Trophoblast cell (in vitro differentiated cells and primary cell): ENCODE results near the gene FN1.

Experiments used
- DNase-seq, 2 donors: peaks; one replicate each; pipeline ENCODE4 v3.0.0-alpha.2; 2016
- H2AFZ ChIP-seq: 2 replicates; pipeline ENCODE4 v1.6.1; 2013; ENCODE audit warnings: low read length, moderate library complexity, mild to moderate bottlenecking; ENCODE audit not compliant: insufficient read depth, poor library complexity
- H2AK5ac ChIP-seq: 2 replicates; pipeline ENCODE4 v1.6.1; 2013; ENCODE audit warnings: mild to moderate bottlenecking, low read length
- H2BK120ac ChIP-seq: 2 replicates; pipeline ENCODE4 v1.6.1; 2013; ENCODE audit warnings: low read length, mild to moderate bottlenecking, moderate library complexity; ENCODE audit not compliant: insufficient read depth, poor library complexity
- H2BK12ac ChIP-seq: 2 replicates; pipeline ENCODE4 v1.6.1; 2013; ENCODE audit warnings: mild to moderate bottlenecking, low read length, moderate library complexity
- H2BK5ac ChIP-seq: 2 replicates; pipeline ENCODE4 v1.6.1; 2013; ENCODE audit warnings: low read length, low read depth, moderate library complexity, mild to moderate bottlenecking; ENCODE audit not compliant: poor library complexity
- H3K14ac ChIP-seq: 2 replicates; pipeline ENCODE4 v1.6.1; 2013; ENCODE audit warnings: mild to moderate bottlenecking, low read length
- H3K18ac ChIP-seq: 2 replicates; pipeline ENCODE4 v1.6.1; 2013; ENCODE audit warnings: mild to moderate bottlenecking, low read length
- H3K23ac ChIP-seq: 2 replicates; pipeline ENCODE4 v1.6.1; 2013; ENCODE audit warnings: low read length
- H3K27ac ChIP-seq: 2 replicates; pipeline ENCODE4 v1.5.1; 2013; ENCODE audit warnings: low read depth, mild to moderate bottlenecking, inconsistent platforms, low read length, moderate library complexity
- H3K27me3 ChIP-seq: 2 replicates; pipeline ENCODE4 v1.6.1; 2013; ENCODE audit warnings: inconsistent platforms, mild to moderate bottlenecking, low read length, moderate library complexity; ENCODE audit not compliant: insufficient read depth
- H3K36me3 ChIP-seq, 2 experiments: 1 replicate in 1 of 2; 2 replicates in 1 of 2; pipeline ENCODE4 v1.6.1; 2013; ENCODE audit warnings: low read length in 2 of 2, mild to moderate bottlenecking in 2 of 2, moderate library complexity in 1 of 2; ENCODE audit not compliant: insufficient read depth in 2 of 2, control insufficient read depth in 1 of 2
- H3K4ac ChIP-seq: 2 replicates; pipeline ENCODE4 v1.6.1; 2013; ENCODE audit warnings: low read depth, mild to moderate bottlenecking, low read length, moderate library complexity
- H3K4me1 ChIP-seq, 2 experiments: 1 replicate in 1 of 2; 2 replicates in 1 of 2; pipeline ENCODE4 v1.6.1; 2013; ENCODE audit warnings: low read length in 2 of 2, mild to moderate bottlenecking in 2 of 2, moderate library complexity in 1 of 2; ENCODE audit not compliant: insufficient read depth in 2 of 2, control insufficient read depth in 1 of 2
- H3K4me2 ChIP-seq: 2 replicates; pipeline ENCODE4 v1.6.1; 2013; ENCODE audit warnings: inconsistent platforms, mild to moderate bottlenecking, low read length, moderate library complexity
- H3K4me3 ChIP-seq: 2 replicates; pipeline ENCODE4 v1.5.1; 2013; ENCODE audit warnings: mild to moderate bottlenecking, low read depth, low read length, inconsistent platforms
- H3K79me1 ChIP-seq: one replicate; pipeline ENCODE4 v1.6.1; 2013; ENCODE audit warnings: low read length
- H3K79me2 ChIP-seq: 2 replicates; pipeline ENCODE4 v1.6.1; 2013; ENCODE audit warnings: low read length, mild to moderate bottlenecking; ENCODE audit not compliant: control insufficient read depth, insufficient read depth, poor library complexity
- H3K9ac ChIP-seq: 2 replicates; pipeline ENCODE4 v1.6.1; 2013; ENCODE audit warnings: mild to moderate bottlenecking, low read length
- H3K9me3 ChIP-seq: 2 replicates; pipeline ENCODE4 v1.6.1; 2013; ENCODE audit warnings: low read depth, mild to moderate bottlenecking, control low read depth, inconsistent platforms, low read length; ENCODE audit not compliant: insufficient read depth
- H4K12ac ChIP-seq: 2 replicates; pipeline ENCODE4 v1.6.1; 2013; ENCODE audit warnings: low read depth, mild to moderate bottlenecking, low read length, moderate library complexity
- H4K8ac ChIP-seq: 2 replicates; pipeline ENCODE4 v1.6.1; 2013; ENCODE audit warnings: low read depth, mild to moderate bottlenecking, low read length, moderate library complexity
- H4K91ac ChIP-seq: one replicate; pipeline ENCODE4 v1.6.1; 2013; ENCODE audit warnings: low read depth, mild to moderate bottlenecking, low read length, moderate library complexity
- WGBS: extraction: QIAGEN DNeasy Blood & Tissue Kit; methylation state at CpG from one replicate; pipeline ENCODE4 v1.1.7; 2013; ENCODE audit warnings: missing lambda C conversion rate; ENCODE audit not compliant: insufficient read length, insufficient coverage; ENCODE audit errors: extremely low coverage; 5-methylcytosine and 5-hydroxymethylcytosine counted together

FN1 gene

GRCh38 chr2:215447673-215448081 is 11.8 kb upstream of the FN1 start:
- H3K4me1 ChIP-seq = peaks cover 0 to 1% of the 10 kb centered on the region in 2 experiments
- no peak overlapping the region for H2BK12ac ChIP-seq
- peak; percentile 84 to 97 for DNase-seq

GRCh38 chr2:215447056-215447455 is 11.2 kb upstream of the FN1 start:
- Histone ChIP-seq H3K18ac (no peak overlapping the region), H3K79me2 (no peaks in the 10 kb centered on the region), H2BK5ac (no peak overlapping the region), H3K9me3 (no peaks in the 10 kb centered on the region), H3K27me3 (no peaks in the 10 kb centered on the region), H2BK12ac (no peak overlapping the region), H3K14ac (no peak overlapping the region), H3K27ac (no peak overlapping the region), H4K12ac (no peak overlapping the region), H3K4ac (no peak overlapping the region), H3K4me2 (no peak overlapping the region), H2AFZ (no peak overlapping the region), H2BK120ac (no peak overlapping the region), H4K91ac (no peak overlapping the region), H3K23ac (no peak overlapping the region), H3K9ac (no peak overlapping the region), H3K36me3 (no peaks in the 10 kb centered on the region), H4K8ac (no peak overlapping the region), H3K79me1 (no peaks in the 10 kb centered on the region), H3K4me3 (no peak overlapping the region), H2AK5ac (no peak overlapping the region), H3K4me1 (no peaks in the 10 kb centered on the region)
- no CpG with 5 or more reads among the region's 2 CpGs for WGBS
- DNase-seq = peak; percentile 67 to 77

More at GRCh38 chr2:215447673-215448081, 11.8 kb upstream of the FN1 start:
- Histone ChIP-seq H3K79me2 (no peaks in the 10 kb centered on the region), H3K18ac (no peak overlapping the region), H3K36me3 (no peaks in the 10 kb centered on the region), H2AFZ (no peak overlapping the region), H4K12ac (no peak overlapping the region), H3K27ac (no peak overlapping the region), H3K4me2 (no peak overlapping the region), H2AK5ac (no peak overlapping the region), H3K14ac (no peak overlapping the region), H3K9me3 (no peaks in the 10 kb centered on the region), H3K27me3 (no peaks in the 10 kb centered on the region), H2BK120ac (no peak overlapping the region), H2BK5ac (no peak overlapping the region), H3K23ac (no peak overlapping the region), H4K91ac (no peak overlapping the region), H4K8ac (no peak overlapping the region), H3K4ac (no peak overlapping the region), H3K79me1 (peaks cover under 1% of the 10 kb centered on the region), H3K4me3 (no peak overlapping the region), H3K9ac (no peak overlapping the region)
- WGBS = no CpG with 5 or more reads among the region's 3 CpGs

DNA sequence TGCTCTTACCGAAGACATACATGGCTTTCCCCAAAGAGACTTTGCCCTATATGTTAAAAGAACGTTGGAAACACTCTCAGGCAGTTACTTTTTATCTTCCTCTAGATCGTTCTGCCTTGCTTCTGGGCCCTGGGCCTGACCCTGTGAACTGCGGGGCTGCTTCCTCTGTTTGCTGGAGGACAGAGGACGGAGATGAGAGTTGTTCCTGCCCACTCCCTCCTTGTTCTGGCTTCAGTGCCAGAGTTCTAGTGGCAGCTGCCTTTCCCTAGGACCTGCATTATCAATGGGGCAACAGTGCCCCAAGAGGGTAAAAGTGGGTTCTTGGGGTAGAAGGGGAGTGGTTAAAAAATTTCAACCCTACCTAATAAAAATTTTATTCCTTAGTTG is 6.5 kb upstream of the FN1 start:
- no peak overlapping the region for H2AK5ac ChIP-seq
- H2BK5ac ChIP-seq = no peak overlapping the region
- no peak overlapping the region for H4K91ac ChIP-seq
- no peak overlapping the region for H3K4me2 ChIP-seq
- H3K27me3 ChIP-seq = no peaks in the 10 kb centered on the region
- H2BK12ac ChIP-seq = no peak overlapping the region
- no peak overlapping the region for H2AFZ ChIP-seq
- peaks cover 0 to 2% of the 10 kb centered on the region in 2 experiments for H3K4me1 ChIP-seq
- H3K4ac ChIP-seq = no peak overlapping the region
- no peak overlapping the region for H2BK120ac ChIP-seq
- H3K9me3 ChIP-seq = no peaks in the 10 kb centered on the region
- H3K18ac ChIP-seq = no peak overlapping the region
- no CpG with 5 or more reads among the region's 5 CpGs for WGBS
- H3K14ac ChIP-seq = no peak overlapping the region
- no peaks in the 10 kb centered on the region for H3K36me3 ChIP-seq
- H3K79me1 ChIP-seq = peaks cover 2% of the 10 kb centered on the region
- H4K12ac ChIP-seq = no peak overlapping the region
- no peaks in the 10 kb centered on the region for H3K79me2 ChIP-seq
- no peak overlapping the region for H3K23ac ChIP-seq
- no peak overlapping the region for H3K9ac ChIP-seq
- peak; percentile 40 to 60 for DNase-seq
- no peak overlapping the region for H3K27ac ChIP-seq
- H3K4me3 ChIP-seq = no peak overlapping the region
- H4K8ac ChIP-seq = no peak overlapping the region

DNA sequence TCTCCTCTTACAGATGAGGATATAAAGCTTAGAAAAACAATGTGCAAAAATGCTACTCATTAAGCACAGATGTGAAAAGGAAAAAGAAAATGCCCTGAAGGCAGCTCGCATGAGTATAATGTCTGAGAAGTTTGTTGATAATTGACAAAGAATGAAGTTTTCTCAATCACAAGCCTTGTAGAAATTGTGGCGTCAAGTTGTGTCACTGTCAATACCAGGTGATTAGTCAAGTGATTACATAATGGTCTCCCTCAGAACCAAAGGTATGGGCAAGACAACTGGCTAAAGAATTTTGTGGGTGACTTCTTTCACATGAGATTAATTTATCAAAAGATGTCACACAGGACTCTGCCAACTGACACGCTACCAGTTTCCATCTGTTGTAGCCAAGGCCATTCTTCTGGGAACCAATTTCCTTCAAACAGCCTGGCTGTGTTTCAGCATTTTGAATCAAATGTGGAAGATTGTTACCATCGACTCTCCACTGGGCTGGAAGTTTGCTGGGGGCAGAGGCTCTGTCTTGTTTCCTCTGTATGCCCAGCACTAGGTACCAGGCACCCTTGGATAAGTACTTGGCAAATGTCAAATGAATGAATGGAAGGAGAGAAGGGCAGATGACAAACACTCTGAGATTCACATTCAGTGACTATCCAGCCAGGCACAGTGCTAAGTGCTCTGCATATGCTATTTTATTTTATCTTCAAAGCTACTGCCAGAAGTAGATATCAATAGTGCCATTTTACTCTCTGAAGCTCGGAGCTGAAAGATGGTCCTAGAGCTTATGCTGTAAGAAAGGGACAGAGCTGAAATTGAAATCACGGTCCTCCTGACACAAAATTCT is 5.9 kb upstream of the FN1 start:
- Histone ChIP-seq H3K4me1 (peaks cover 2 to 4% of the 10 kb centered on the region in 2 experiments), H3K18ac (no peak overlapping the region), H2AK5ac (no peak overlapping the region), H3K23ac (no peak overlapping the region), H3K27me3 (no peaks in the 10 kb centered on the region), H3K9me3 (no peaks in the 10 kb centered on the region), H3K4me2 (no peak overlapping the region), H2BK12ac (peak overlapping the region; percentile 6), H4K8ac (no peak overlapping the region), H3K14ac (no peak overlapping the region), H3K9ac (no peak overlapping the region), H3K27ac (no peak overlapping the region), H3K4ac (no peak overlapping the region), H2BK5ac (no peak overlapping the region), H2AFZ (no peak overlapping the region), H2BK120ac (no peak overlapping the region), H4K91ac (no peak overlapping the region), H3K4me3 (no peak overlapping the region), H3K36me3 (no peaks in the 10 kb centered on the region), H3K79me2 (peaks cover 2% of the 10 kb centered on the region), H3K79me1 (peaks cover 4% of the 10 kb centered on the region), H4K12ac (no peak overlapping the region)
- DNase-seq = peak; percentile 83 to 99
- WGBS = no CpG with 5 or more reads among the region's 6 CpGs
